HUDEP-2 (cell line): ENCODE data around the gene ABCA8.
"Not testable (repeated sequence)": the region's sequence is repeated elsewhere in the genome, so short reads cannot be mapped to it uniquely, and the experiment has no call there.

Source experiments
- DNase-seq, 76 experiments: peaks; one replicate each; lab custom pipeline; 2025; ENCODE audit not compliant: unreplicated experiment in 76 of 76; lab: John Stamatoyannopoulos, UW

ABCA8 gene

GRCh38 chr17:68944435-68945035 is 10.7 kb downstream of the ABCA8 start:
- DNase-seq: no peak

GRCh38 chr17:68943812-68944182 is 11.4 kb downstream of the ABCA8 start:
- DNase-seq: not testable (repeated sequence)

- no peak for DNase-seq
Measured at GRCh38 chr17:68943123-68943811, 11.9 kb downstream of the ABCA8 start.

- DNase-seq: no peak
Measured at GRCh38 chr17:68942389-68942788, 12.8 kb downstream of the ABCA8 start.

GRCh38 chr17:68941761-68942160 is 13.4 kb downstream of the ABCA8 start:
- no peak for DNase-seq

GRCh38 chr17:68939195-68939594 is 16.0 kb downstream of the ABCA8 start:
- DNase-seq: no peak

GRCh38 chr17:68937890-68938514 is 17.2 kb downstream of the ABCA8 start:
- no peak for DNase-seq

GRCh38 chr17:68927516-68927915 is 27.7 kb downstream of the ABCA8 start:
- DNase-seq: no peak

- DNase-seq: no peak
Measured at GRCh38 chr17:68924793-68925720, 30.1 kb downstream of the ABCA8 start.

- no peak for DNase-seq
Measured at GRCh38 chr17:68910789-68911431, 44.3 kb downstream of the ABCA8 start.

- DNase-seq: no peak
Measured at GRCh38 chr17:68910251-68910705, 44.9 kb downstream of the ABCA8 start.

GRCh38 chr17:68909066-68909465 is 46.1 kb downstream of the ABCA8 start:
- DNase-seq: peak in 1 of 76 experiments; percentile 12

GRCh38 chr17:68908045-68908444 is 47.1 kb downstream of the ABCA8 start:
- DNase-seq: no peak

- DNase-seq: no peak
Measured at GRCh38 chr17:68906638-68907037, 48.6 kb downstream of the ABCA8 start.

GRCh38 chr17:68903286-68903685 is 51.9 kb downstream of the ABCA8 start:
- DNase-seq: no peak

GRCh38 chr17:68897557-68897956 is 57.6 kb downstream of the ABCA8 start:
- DNase-seq: no peak

- no peak for DNase-seq
Measured at GRCh38 chr17:68892658-68893057, 62.5 kb downstream of the ABCA8 start.

- no peak for DNase-seq
Measured at GRCh38 chr17:68892193-68892592, 63.0 kb downstream of the ABCA8 start.

GRCh38 chr17:68886401-68886800 is 68.8 kb downstream of the ABCA8 start:
- no peak for DNase-seq

GRCh38 chr17:68884888-68885287 is 70.3 kb downstream of the ABCA8 start:
- DNase-seq: no peak
